Measurements from ENCODE around the gene REELD1.

DNA sequence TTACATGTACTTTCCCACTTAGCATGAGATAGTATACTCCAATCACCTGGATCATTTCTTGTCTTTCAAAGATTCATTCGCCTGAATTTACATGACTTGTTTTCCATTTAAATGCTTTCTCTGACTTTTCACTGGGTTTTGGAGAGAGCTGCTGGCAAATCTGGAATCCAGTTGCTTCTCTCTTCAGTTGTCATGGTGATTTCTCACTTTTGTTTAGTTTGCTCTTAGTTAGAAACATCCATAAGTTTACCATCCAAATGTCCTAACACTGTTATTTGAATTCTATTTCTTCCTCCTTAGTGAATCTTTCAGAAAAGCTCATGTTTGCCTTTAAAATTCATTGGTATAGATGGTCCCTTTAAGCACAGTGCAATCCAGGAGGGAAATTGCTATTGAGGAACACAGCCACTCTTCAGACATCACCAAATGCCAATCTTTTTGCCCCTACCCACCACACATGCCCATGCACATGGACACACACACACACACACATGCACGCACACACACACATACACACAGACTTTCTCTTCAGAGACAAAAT lies 51.7 kb downstream of the REELD1 start:
- TF ChIP-seq, protein P1, sequence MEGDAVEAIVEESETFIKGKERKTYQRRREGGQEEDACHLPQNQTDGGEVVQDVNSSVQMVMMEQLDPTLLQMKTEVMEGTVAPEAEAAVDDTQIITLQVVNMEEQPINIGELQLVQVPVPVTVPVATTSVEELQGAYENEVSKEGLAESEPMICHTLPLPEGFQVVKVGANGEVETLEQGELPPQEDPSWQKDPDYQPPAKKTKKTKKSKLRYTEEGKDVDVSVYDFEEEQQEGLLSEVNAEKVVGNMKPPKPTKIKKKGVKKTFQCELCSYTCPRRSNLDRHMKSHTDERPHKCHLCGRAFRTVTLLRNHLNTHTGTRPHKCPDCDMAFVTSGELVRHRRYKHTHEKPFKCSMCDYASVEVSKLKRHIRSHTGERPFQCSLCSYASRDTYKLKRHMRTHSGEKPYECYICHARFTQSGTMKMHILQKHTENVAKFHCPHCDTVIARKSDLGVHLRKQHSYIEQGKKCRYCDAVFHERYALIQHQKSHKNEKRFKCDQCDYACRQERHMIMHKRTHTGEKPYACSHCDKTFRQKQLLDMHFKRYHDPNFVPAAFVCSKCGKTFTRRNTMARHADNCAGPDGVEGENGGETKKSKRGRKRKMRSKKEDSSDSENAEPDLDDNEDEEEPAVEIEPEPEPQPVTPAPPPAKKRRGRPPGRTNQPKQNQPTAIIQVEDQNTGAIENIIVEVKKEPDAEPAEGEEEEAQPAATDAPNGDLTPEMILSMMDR (IDR thresholded peaks at IDR 0.05; ENCODE audit: low read depth, low read length, poor library complexity, severe bottlenecking): no peak
- no peak for TF ChIP-seq EZH2phosphoT487 (IDR thresholded peaks at IDR 0.05; ENCODE audit: borderline replicate concordance, low read length)

Data from DOHH2 (cell line).